Neural cell (in vitro differentiated cells): ENCODE measurements around the gene COBL. TPM values are rescaled to one million over a fixed set of nuclear protein-coding genes. Genes with fewer than 3 reads are reported as not detected.

Experiments
- H2AFZ ChIP-seq: fragments of 200-600, 300-800 bp; sonication (generic), shearing (Covaris generic); 2 replicates; pipeline ENCODE4 v1.6.0; 2014; ENCODE audit warnings: low read depth, mild to moderate bottlenecking, antibody characterized with exemption, low read length, moderate library complexity
- H3F3A ChIP-seq: fragments of 200-600 bp; shearing (Covaris generic); 2 replicates; pipeline ENCODE4 v1.6.1; 2016; ENCODE audit warnings: mild to moderate bottlenecking, moderate library complexity, mixed read lengths, antibody characterized with exemption, low read length; ENCODE audit not compliant: insufficient read depth, poor library complexity, severe bottlenecking
- H3K27ac ChIP-seq: fragments of 200-600, 300-800 bp; sonication (generic), shearing (Covaris generic); 2 replicates; pipeline ENCODE4 v1.5.1; 2014; ENCODE audit warnings: mild to moderate bottlenecking, low read length, moderate library complexity
- H3K27me3 ChIP-seq: fragments of 300-800, 200-600 bp; sonication (generic), shearing (Covaris generic); 2 replicates; pipeline ENCODE4 v1.6.0; 2014; ENCODE audit warnings: mild to moderate bottlenecking, low read depth, low read length, moderate library complexity; ENCODE audit not compliant: insufficient read depth
- H3K36me3 ChIP-seq: fragments of 300-800, 200-600 bp; sonication (generic), shearing (Covaris generic); 2 replicates; pipeline ENCODE4 v1.5.1; 2014; ENCODE audit warnings: mild to moderate bottlenecking, antibody characterized with exemption, low read length, moderate library complexity; ENCODE audit not compliant: insufficient read depth
- H3K4me2 ChIP-seq: fragments of 300-800, 200-600 bp; sonication (generic), shearing (Covaris generic); 2 replicates; pipeline ENCODE4 v1.6.0; 2014; ENCODE audit warnings: mild to moderate bottlenecking, low read length
- H3K4me3 ChIP-seq: fragments of 300-800, 200-600 bp; sonication (generic), shearing (Covaris generic); 2 replicates; pipeline ENCODE4 v1.5.1; 2014; ENCODE audit warnings: mild to moderate bottlenecking, low read length, moderate library complexity
- H3K79me2 ChIP-seq: fragments of 200-600 bp; shearing (Covaris generic); replicated peaks from 2 replicates; pipeline ENCODE4 v1.6.0; 2014; ENCODE audit warnings: mild to moderate bottlenecking, low read length, moderate library complexity; ENCODE audit not compliant: insufficient read depth
- H3K9ac ChIP-seq: fragments of 300-800, 200-600 bp; sonication (generic), shearing (Covaris generic); 2 replicates; pipeline ENCODE4 v1.6.1; 2016; ENCODE audit warnings: mild to moderate bottlenecking, low read length, mixed read lengths
- H3K9me2 ChIP-seq: fragments of 200-600 bp; shearing (Covaris generic); 2 replicates; pipeline ENCODE4 v1.6.1; 2016; ENCODE audit warnings: mild to moderate bottlenecking, low read length, mixed read lengths; ENCODE audit not compliant: insufficient read depth
- H3K9me3 ChIP-seq: fragments of 200-600, 300-800 bp; sonication (generic), shearing (Covaris generic); 2 replicates; pipeline ENCODE4 v1.6.1; 2016; ENCODE audit warnings: mild to moderate bottlenecking, mixed run types, low read length, moderate library complexity, mixed read lengths
- H4K20me1 ChIP-seq: fragments of 200-600 bp; shearing (Covaris generic); 2 replicates; pipeline ENCODE4 v1.6.1; 2016; ENCODE audit warnings: mild to moderate bottlenecking, mixed run types; ENCODE audit not compliant: insufficient read depth
- CTCF ChIP-seq: fragments of 450-650 bp; IDR thresholded peaks from 2 replicates; pipeline ENCODE4 v1.5.1; 2014; ENCODE audit warnings: antibody characterized with exemption, mild to moderate bottlenecking, moderate library complexity; ENCODE audit not compliant: poor library complexity, severe bottlenecking
- EP300 ChIP-seq: fragments of 450-650 bp; conservative IDR thresholded peaks from 2 replicates; pipeline ENCODE4 v1.6.1; 2014; ENCODE audit warnings: antibody characterized with exemption, mild to moderate bottlenecking, moderate library complexity; ENCODE audit not compliant: poor library complexity, severe bottlenecking
- EZH2 ChIP-seq: fragments of 200-600, 300-800 bp; shearing (Covaris generic), sonication (generic); IDR thresholded peaks from 2 replicates; pipeline ENCODE4 v1.6.1; 2014; ENCODE audit warnings: antibody characterized with exemption, low read length, borderline replicate concordance, mild to moderate bottlenecking; ENCODE audit not compliant: insufficient read depth, poor library complexity, severe bottlenecking
- MXI1 ChIP-seq: fragments of 450-650 bp; conservative IDR thresholded peaks from 2 replicates; pipeline ENCODE4 v1.6.1; 2014; ENCODE audit warnings: antibody characterized with exemption, mild to moderate bottlenecking; ENCODE audit not compliant: poor library complexity, severe bottlenecking
- POLR2AphosphoS5 ChIP-seq: IDR thresholded peaks from 2 replicates; pipeline ENCODE4 v1.6.1; 2012
- RAD21 ChIP-seq: fragments of 450-650 bp; conservative IDR thresholded peaks from 2 replicates; pipeline ENCODE4 v1.6.1; 2014; ENCODE audit warnings: antibody characterized with exemption, mild to moderate bottlenecking, moderate library complexity
- REST ChIP-seq: IDR thresholded peaks from 2 replicates; pipeline ENCODE4 v1.6.1; 2012; ENCODE audit warnings: borderline replicate concordance
- SMC3 ChIP-seq: fragments of 450-650 bp; conservative IDR thresholded peaks from 2 replicates; pipeline ENCODE4 v1.6.1; 2014; ENCODE audit warnings: antibody characterized with exemption, mild to moderate bottlenecking, moderate library complexity; ENCODE audit not compliant: poor library complexity
- TAF1 ChIP-seq: IDR thresholded peaks from 2 replicates; pipeline ENCODE4 v1.6.1; 2012; ENCODE audit warnings: low read depth
- polyA plus RNA-seq: library from polyadenylated mRNA; depleted of rRNA; stranded (reverse); fragments of >200 nt; gene quantifications from 2 replicates; pipeline ENCODE4 v1.2.3, GENCODE V29; 2014

Gene COBL
- polyA plus RNA-seq, 1 donor from 2014 or later = 0.12 TPM

- Histone ChIP-seq H3K27ac (no peak overlapping the region), H4K20me1 (no peaks in the 10 kb centered on the region), H3K79me2 (no peaks in the 10 kb centered on the region), H3K4me3 (no peak overlapping the region), H2AFZ (no peak overlapping the region), H3K9me3 (no peaks in the 10 kb centered on the region), H3K4me2 (no peak overlapping the region), H3F3A (no peaks in the 10 kb centered on the region), H3K36me3 (no peaks in the 10 kb centered on the region), H3K9ac (no peak overlapping the region), H3K27me3 (no peaks in the 10 kb centered on the region), H3K9me2 (no peaks in the 10 kb centered on the region)
- TF ChIP-seq MXI1 = no peak
These were observed 56.1 kb downstream of the COBL start for GRCh38 chr7:51260516-51260915.

- Histone ChIP-seq H3K79me2 (no peaks in the 10 kb centered on the region), H3K9me2 (no peaks in the 10 kb centered on the region), H3K36me3 (no peaks in the 10 kb centered on the region), H3F3A (no peaks in the 10 kb centered on the region), H3K27ac (no peak overlapping the region), H3K9me3 (no peaks in the 10 kb centered on the region), H3K4me3 (no peak overlapping the region), H3K4me2 (no peak overlapping the region), H3K27me3 (no peaks in the 10 kb centered on the region), H3K9ac (no peak overlapping the region), H4K20me1 (no peaks in the 10 kb centered on the region), H2AFZ (no peak overlapping the region)
- TF ChIP-seq RAD21 (no peak), CTCF (no peak), EP300 (no peak), SMC3 (no peak), POLR2AphosphoS5 (no peak), MXI1 (no peak), EZH2 (no peak), TAF1 (no peak), REST (no peak)
These were observed 56.8 kb downstream of the COBL start for GRCh38 chr7:51259766-51260165.

- H4K20me1 ChIP-seq = no peaks in the 10 kb centered on the region
- H3K27me3 ChIP-seq = no peaks in the 10 kb centered on the region
- H3F3A ChIP-seq = no peaks in the 10 kb centered on the region
- no peak overlapping the region for H2AFZ ChIP-seq
- H3K27ac ChIP-seq = no peak overlapping the region
- TF ChIP-seq EZH2 (no peak), SMC3 (no peak), RAD21 (no peak), REST (no peak), MXI1 (no peak), POLR2AphosphoS5 (no peak), EP300 (no peak), CTCF (no peak), TAF1 (no peak)
- no peaks in the 10 kb centered on the region for H3K9me3 ChIP-seq
- H3K79me2 ChIP-seq = no peaks in the 10 kb centered on the region
- H3K4me2 ChIP-seq = no peak overlapping the region
- H3K9ac ChIP-seq = no peak overlapping the region
- H3K36me3 ChIP-seq = no peaks in the 10 kb centered on the region
- H3K9me2 ChIP-seq = no peaks in the 10 kb centered on the region
- H3K4me3 ChIP-seq = no peak overlapping the region
These were observed 59.7 kb downstream of the COBL start for GRCh38 chr7:51256916-51257315.
